ENCODE results near the gene SORCS2.

Gene SORCS2

GRCh38 chr4:7311205-7311604 lies 118.9 kb downstream of the SORCS2 start:
- TF ChIP-seq HDGF (IDR thresholded peaks at IDR 0.05; ENCODE audit: borderline replicate concordance): no peak
- no peak for TF ChIP-seq NFRKB (IDR thresholded peaks at IDR 0.05)
- TF ChIP-seq L3MBTL2 (conservative IDR thresholded peaks at IDR 0.05): no peak

GRCh38 chr4:7312691-7313090 lies 120.4 kb downstream of the SORCS2 start:
- TF ChIP-seq, protein P1, sequence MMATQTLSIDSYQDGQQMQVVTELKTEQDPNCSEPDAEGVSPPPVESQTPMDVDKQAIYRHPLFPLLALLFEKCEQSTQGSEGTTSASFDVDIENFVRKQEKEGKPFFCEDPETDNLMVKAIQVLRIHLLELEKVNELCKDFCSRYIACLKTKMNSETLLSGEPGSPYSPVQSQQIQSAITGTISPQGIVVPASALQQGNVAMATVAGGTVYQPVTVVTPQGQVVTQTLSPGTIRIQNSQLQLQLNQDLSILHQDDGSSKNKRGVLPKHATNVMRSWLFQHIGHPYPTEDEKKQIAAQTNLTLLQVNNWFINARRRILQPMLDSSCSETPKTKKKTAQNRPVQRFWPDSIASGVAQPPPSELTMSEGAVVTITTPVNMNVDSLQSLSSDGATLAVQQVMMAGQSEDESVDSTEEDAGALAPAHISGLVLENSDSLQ (IDR thresholded peaks at IDR 0.05): no peak
- TF ChIP-seq ARNT (IDR thresholded peaks at IDR 0.05): no peak
- TF ChIP-seq NFRKB (IDR thresholded peaks at IDR 0.05): no peak
- POLR2A ChIA-PET: no interaction called here

More at GRCh38 chr4:7311205-7311604, 118.9 kb downstream of the SORCS2 start:
- POLR2A ChIA-PET: no interaction called here
- DNase-seq (ENCODE audit: extremely low spot score): no peak
- CTCF ChIA-PET: interaction anchor here (0.5 to 1.4 kb wide), 2 partner anchors 15 to 24 kb away, joined by 3 to 4 read pairs; no protein-coding TSS in a partner anchor

GRCh38 chr4:7313347-7313811 lies 121.0 kb downstream of the SORCS2 start:
- TF ChIP-seq BHLHE40 (IDR thresholded peaks at IDR 0.05; ENCODE audit: borderline replicate concordance) (no peak), FOXM1 (IDR thresholded peaks at IDR 0.05; ENCODE audit: borderline replicate concordance) (no peak), ZNF384 (IDR thresholded peaks at IDR 0.05) (no peak), CTBP1 (IDR thresholded peaks at IDR 0.05; ENCODE audit: borderline replicate concordance) (no peak), FOXA1 (IDR thresholded peaks at IDR 0.05) (no peak), ELF4 (IDR thresholded peaks at IDR 0.05) (no peak), FOXK2 (IDR thresholded peaks at IDR 0.05) (no peak)
- CTCF ChIA-PET: no interaction called here
- POLR2A ChIA-PET: no interaction called here
- no peak for DNase-seq (ENCODE audit: extremely low spot score)

More at GRCh38 chr4:7312691-7313090, 120.4 kb downstream of the SORCS2 start:
- CTCF ChIA-PET: interaction anchor here (0.6 kb wide), 1 partner anchor 12 kb away, joined by 3 read pairs; no protein-coding TSS in a partner anchor
- DNase-seq (ENCODE audit: extremely low spot score): no peak

GRCh38 chr4:7313991-7314390 lies 121.7 kb downstream of the SORCS2 start:
- TF ChIP-seq L3MBTL2 (conservative IDR thresholded peaks at IDR 0.05): no peak
- TF ChIP-seq ELF4 (IDR thresholded peaks at IDR 0.05): no peak
- TF ChIP-seq FOXM1 (IDR thresholded peaks at IDR 0.05; ENCODE audit: borderline replicate concordance): no peak
- no peak for TF ChIP-seq FOXA1 (IDR thresholded peaks at IDR 0.05)
- no peak for TF ChIP-seq NFRKB (IDR thresholded peaks at IDR 0.05)
- TF ChIP-seq SP1 (IDR thresholded peaks at IDR 0.05): no peak
- TF ChIP-seq ZNF384 (IDR thresholded peaks at IDR 0.05): no peak
- no peak for TF ChIP-seq HDGF (IDR thresholded peaks at IDR 0.05; ENCODE audit: borderline replicate concordance)
- TF ChIP-seq FOXK2 (IDR thresholded peaks at IDR 0.05): no peak
- CTCF ChIA-PET: no interaction called here
- POLR2A ChIA-PET: no interaction called here
- DNase-seq (ENCODE audit: extremely low spot score): no peak

GRCh38 chr4:7315286-7315685 lies 122.9 kb downstream of the SORCS2 start:
- CTCF ChIA-PET: no interaction called here
- TF ChIP-seq FOXA1 (IDR thresholded peaks at IDR 0.05): no peak
- TF ChIP-seq ARNT (IDR thresholded peaks at IDR 0.05): no peak
- DNase-seq (ENCODE audit: extremely low spot score): no peak
- POLR2A ChIA-PET: no interaction called here

GRCh38 chr4:7315935-7316334 lies 123.6 kb downstream of the SORCS2 start:
- DNase-seq (ENCODE audit: extremely low spot score): no peak
- CTCF ChIA-PET: no interaction called here
- TF ChIP-seq, protein P1 (IDR thresholded peaks at IDR 0.05): no peak
- TF ChIP-seq FOXM1 (IDR thresholded peaks at IDR 0.05; ENCODE audit: borderline replicate concordance) (no peak), ARNT (IDR thresholded peaks at IDR 0.05) (no peak), FOXK2 (IDR thresholded peaks at IDR 0.05) (no peak), FOXA1 (IDR thresholded peaks at IDR 0.05) (no peak), SUZ12 (IDR thresholded peaks at IDR 0.05) (no peak), HDGF (IDR thresholded peaks at IDR 0.05; ENCODE audit: borderline replicate concordance) (no peak), CTBP1 (IDR thresholded peaks at IDR 0.05; ENCODE audit: borderline replicate concordance) (no peak), L3MBTL2 (conservative IDR thresholded peaks at IDR 0.05) (no peak), ELF4 (IDR thresholded peaks at IDR 0.05) (no peak), ZNF384 (IDR thresholded peaks at IDR 0.05) (no peak), LEF1 (IDR thresholded peaks at IDR 0.05; ENCODE audit: borderline replicate concordance) (no peak), BHLHE40 (IDR thresholded peaks at IDR 0.05; ENCODE audit: borderline replicate concordance) (no peak), NFRKB (IDR thresholded peaks at IDR 0.05) (no peak), TARDBP (IDR thresholded peaks at IDR 0.05) (no peak), SP1 (IDR thresholded peaks at IDR 0.05) (no peak)
- POLR2A ChIA-PET: no interaction called here

DNA sequence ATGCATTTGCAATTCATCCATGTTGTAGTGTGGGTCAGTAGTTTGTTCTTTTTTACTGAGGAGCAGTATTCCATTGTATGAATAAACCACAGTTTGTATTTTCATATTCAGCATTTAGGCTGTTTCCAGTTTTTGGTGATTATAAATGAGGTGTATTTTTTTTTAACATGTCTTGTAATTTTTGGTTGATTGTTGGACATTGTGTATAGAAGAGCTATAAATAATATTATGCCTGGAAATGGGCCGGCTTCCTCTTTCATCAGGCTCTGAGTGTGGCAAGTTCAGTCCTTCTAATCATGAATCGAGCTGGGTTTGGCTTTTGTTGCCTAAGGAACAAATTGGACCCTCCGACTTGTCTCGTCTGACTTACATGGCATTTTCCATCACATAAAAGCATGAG lies 126.7 kb downstream of the SORCS2 start:
- CTCF ChIA-PET: interaction anchor here (0.7 to 1.0 kb wide), 2 partner anchors 17 to 217 kb away, joined by 3 read pairs; no protein-coding TSS in a partner anchor
- no peak for DNase-seq (ENCODE audit: extremely low spot score)
- POLR2A ChIA-PET: no interaction called here
- TF ChIP-seq, protein P1 (IDR thresholded peaks at IDR 0.05): no peak
- TF ChIP-seq BHLHE40 (IDR thresholded peaks at IDR 0.05; ENCODE audit: borderline replicate concordance): no peak
- no peak for TF ChIP-seq FOXK2 (IDR thresholded peaks at IDR 0.05)
- TF ChIP-seq SUZ12 (IDR thresholded peaks at IDR 0.05): no peak
- no peak for TF ChIP-seq NFRKB (IDR thresholded peaks at IDR 0.05)
- TF ChIP-seq FOXA1 (IDR thresholded peaks at IDR 0.05): no peak
- no peak for TF ChIP-seq LEF1 (IDR thresholded peaks at IDR 0.05; ENCODE audit: borderline replicate concordance)
